ENCODE measurements around the gene DIPK1B.

DIPK1B gene

DNA sequence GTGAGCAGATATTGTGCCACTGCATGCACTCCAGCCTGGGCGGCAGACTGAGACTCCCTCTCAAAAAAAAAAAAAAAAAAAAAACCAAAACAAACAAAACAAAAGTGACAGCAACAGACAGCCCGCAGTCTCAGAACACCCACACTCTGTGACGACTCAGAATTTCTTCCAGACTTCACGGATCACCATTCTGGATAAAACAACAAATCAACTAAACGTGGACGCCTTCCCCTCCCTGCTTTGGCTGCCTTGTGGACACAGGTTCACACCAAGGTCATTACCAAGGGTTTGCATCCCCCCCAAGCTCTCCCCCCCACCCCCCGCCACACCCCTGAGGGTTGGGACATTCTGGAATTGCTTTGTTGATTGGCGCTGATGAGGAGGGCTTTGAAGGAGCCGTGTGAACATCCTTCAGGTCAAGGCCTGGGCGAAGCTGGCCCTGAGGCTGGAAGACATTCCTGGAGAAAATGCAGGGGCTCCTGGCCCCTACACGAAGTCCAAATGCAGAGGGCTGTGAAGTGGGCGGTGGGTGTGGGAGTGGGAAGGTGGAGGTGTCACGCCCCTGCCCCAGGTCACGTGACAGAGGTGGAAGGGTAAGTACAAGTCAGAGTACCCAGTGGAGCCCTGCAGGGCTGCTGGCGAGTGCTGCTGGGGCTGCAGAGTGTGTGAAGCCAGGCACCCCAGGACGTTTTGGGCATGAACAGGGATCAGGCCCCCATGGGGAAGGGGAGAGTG lies 20.2 kb downstream of the DIPK1B start:
- TF ChIP-seq POLR2AphosphoS5 (IDR thresholded peaks at IDR 0.05; ENCODE audit: low read depth, low read length) = no peak
- TF ChIP-seq POU2F2 (IDR thresholded peaks at IDR 0.05; ENCODE audit: low read depth, low read length) = no peak
- no peak for TF ChIP-seq POLR2A (IDR thresholded peaks at IDR 0.05; ENCODE audit: low read depth, low read length)
- TF ChIP-seq SPI1 (IDR thresholded peaks at IDR 0.05; ENCODE audit: low read depth, low read length) = no peak
- no peak for TF ChIP-seq PAX5 (IDR thresholded peaks at IDR 0.05; ENCODE audit: insufficient read depth, low read length, severe bottlenecking)
- TF ChIP-seq TAF1 (IDR thresholded peaks at IDR 0.05; ENCODE audit: low read depth, low read length) = no peak
- no peak for FAIRE-seq
- no peak for DNase-seq (ENCODE audit: insufficient read length, low spot score)

DNA sequence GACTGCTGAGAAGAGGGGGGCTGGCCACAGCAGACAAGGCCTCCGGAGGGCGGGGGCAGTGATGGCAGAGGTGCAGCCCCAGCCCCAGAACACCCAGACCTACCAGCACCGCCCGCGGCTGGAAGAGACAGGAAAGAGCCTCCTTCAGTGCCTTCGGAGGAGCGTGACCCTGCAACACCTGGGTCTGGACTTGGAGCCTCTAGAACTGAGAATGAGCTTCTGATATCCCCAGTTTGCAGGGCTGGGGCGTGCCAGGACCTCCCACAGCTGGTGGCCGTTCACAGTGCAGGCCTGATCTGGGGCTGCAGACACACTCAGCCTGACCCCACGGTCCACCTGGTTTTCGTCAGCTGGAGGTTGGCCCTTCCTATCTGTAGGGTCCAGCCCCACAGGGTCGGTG lies 21.2 kb downstream of the DIPK1B start:
- DNase-seq (ENCODE audit: insufficient read length, low spot score) (no peak), FAIRE-seq (no peak)
- TF ChIP-seq TAF1 (IDR thresholded peaks at IDR 0.05; ENCODE audit: low read depth, low read length) (no peak), POLR2AphosphoS5 (IDR thresholded peaks at IDR 0.05; ENCODE audit: low read depth, low read length) (no peak), POLR2A (IDR thresholded peaks at IDR 0.05; ENCODE audit: low read depth, low read length) (no peak), SPI1 (IDR thresholded peaks at IDR 0.05; ENCODE audit: low read depth, low read length) (no peak), POU2F2 (IDR thresholded peaks at IDR 0.05; ENCODE audit: low read depth, low read length) (no peak), PAX5 (IDR thresholded peaks at IDR 0.05; ENCODE audit: insufficient read depth, low read length, severe bottlenecking) (no peak)

DNA sequence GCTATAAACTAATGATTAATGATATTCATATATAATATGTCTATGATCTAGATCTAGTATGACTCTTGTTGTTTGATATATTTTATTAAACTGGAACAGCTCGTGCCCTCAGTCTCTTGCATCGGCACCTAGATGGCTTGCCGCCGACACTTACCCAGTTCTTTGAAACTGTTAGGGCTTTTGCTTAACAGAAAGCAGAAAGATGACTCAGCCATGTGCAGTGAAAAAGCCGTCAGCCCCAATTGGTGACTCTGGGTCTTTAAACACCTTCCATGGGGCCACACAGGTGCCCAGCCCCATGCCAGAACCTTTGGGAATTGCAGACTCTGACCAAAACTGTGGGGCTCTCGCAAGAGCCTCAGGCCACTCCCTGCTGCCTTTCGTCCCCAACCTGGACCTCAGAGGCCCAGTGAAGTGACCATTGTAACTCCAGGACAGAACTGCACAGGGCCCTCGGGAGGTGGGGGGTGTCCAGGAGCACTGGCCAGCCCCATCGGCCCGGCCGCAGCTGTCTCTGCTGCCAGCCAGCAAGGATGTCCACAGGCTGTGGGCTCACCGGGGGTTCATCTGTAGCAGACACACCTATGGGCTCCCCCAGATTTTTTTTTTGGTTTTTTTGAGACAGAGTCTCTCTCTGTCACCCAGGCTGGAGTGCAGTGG lies 22.6 kb downstream of the DIPK1B start:
- FAIRE-seq (no peak), DNase-seq (ENCODE audit: insufficient read length, low spot score) (no peak)
- TF ChIP-seq PAX5 (IDR thresholded peaks at IDR 0.05; ENCODE audit: insufficient read depth, low read length, severe bottlenecking) = no peak
- TF ChIP-seq TAF1 (IDR thresholded peaks at IDR 0.05; ENCODE audit: low read depth, low read length) = no peak
- no peak for TF ChIP-seq POLR2A (IDR thresholded peaks at IDR 0.05; ENCODE audit: low read depth, low read length)
- TF ChIP-seq POLR2AphosphoS5 (IDR thresholded peaks at IDR 0.05; ENCODE audit: low read depth, low read length) = no peak

- TF ChIP-seq POLR2A (IDR thresholded peaks at IDR 0.05; ENCODE audit: low read depth, low read length) (no peak), POU2F2 (IDR thresholded peaks at IDR 0.05; ENCODE audit: low read depth, low read length) (no peak), PAX5 (IDR thresholded peaks at IDR 0.05; ENCODE audit: insufficient read depth, low read length, severe bottlenecking) (no peak), POLR2AphosphoS5 (IDR thresholded peaks at IDR 0.05; ENCODE audit: low read depth, low read length) (no peak), TAF1 (IDR thresholded peaks at IDR 0.05; ENCODE audit: low read depth, low read length) (no peak), SPI1 (IDR thresholded peaks at IDR 0.05; ENCODE audit: low read depth, low read length) (no peak)
- no peak for FAIRE-seq
These were observed 23.6 kb downstream of the DIPK1B start for GRCh38 chr9:136735812-136736480.

GRCh38 chr9:136738960-136739359 lies 26.6 kb downstream of the DIPK1B start:
- TF ChIP-seq POU2F2 (IDR thresholded peaks at IDR 0.05; ENCODE audit: low read depth, low read length) = no peak
- no peak for TF ChIP-seq TAF1 (IDR thresholded peaks at IDR 0.05; ENCODE audit: low read depth, low read length)
- TF ChIP-seq POLR2A (IDR thresholded peaks at IDR 0.05; ENCODE audit: low read depth, low read length) = no peak
- no peak for TF ChIP-seq POLR2AphosphoS5 (IDR thresholded peaks at IDR 0.05; ENCODE audit: low read depth, low read length)
- no peak for TF ChIP-seq SPI1 (IDR thresholded peaks at IDR 0.05; ENCODE audit: low read depth, low read length)
- no peak for TF ChIP-seq PAX5 (IDR thresholded peaks at IDR 0.05; ENCODE audit: insufficient read depth, low read length, severe bottlenecking)
- no peak for DNase-seq (ENCODE audit: insufficient read length, low spot score)
- FAIRE-seq = no peak

More at GRCh38 chr9:136735812-136736480, 23.6 kb downstream of the DIPK1B start:
- DNase-seq (ENCODE audit: insufficient read length, low spot score) = no peak

DNA sequence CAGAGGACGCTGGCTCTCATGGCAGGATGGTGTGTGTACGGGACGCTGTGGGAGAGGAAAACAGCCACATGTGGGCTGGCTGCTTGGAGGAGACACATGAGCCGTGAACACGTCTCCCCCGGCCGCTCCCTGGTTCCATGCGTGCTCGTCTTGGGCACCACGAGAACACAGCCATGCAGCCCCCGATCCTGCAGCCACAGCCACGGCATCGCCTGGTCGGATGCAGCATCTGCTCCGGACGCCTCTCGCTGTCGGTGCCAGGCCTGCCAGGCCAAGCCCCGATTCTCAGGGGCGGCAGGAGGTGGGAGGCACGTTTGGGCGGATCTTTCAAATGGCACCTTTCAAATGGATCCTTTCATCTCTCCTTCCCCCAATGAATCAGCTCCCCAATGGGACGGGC lies 27.1 kb downstream of the DIPK1B start:
- FAIRE-seq = no peak

DNA sequence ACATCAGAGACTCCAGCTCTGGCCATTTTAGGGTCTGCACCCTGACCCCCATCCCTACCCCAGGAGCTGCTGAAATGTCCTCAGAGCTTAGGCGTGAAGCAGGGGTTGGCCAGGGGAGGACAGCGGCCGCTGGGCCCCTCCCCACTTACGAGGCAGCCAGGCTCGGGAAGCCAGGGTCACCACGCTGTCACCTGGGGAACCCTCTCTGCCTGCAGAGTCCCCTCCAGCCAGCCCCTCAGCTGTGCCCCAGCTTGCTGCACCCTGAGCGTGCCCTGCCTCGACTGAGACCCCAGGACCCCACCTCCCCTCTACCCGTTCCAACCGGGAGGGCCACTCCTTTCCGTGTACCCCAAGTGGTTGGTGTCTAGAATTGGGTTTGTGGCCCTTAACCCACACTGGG lies 27.7 kb downstream of the DIPK1B start:
- FAIRE-seq (no peak), DNase-seq (ENCODE audit: insufficient read length, low spot score) (no peak)
- TF ChIP-seq POU2F2 (IDR thresholded peaks at IDR 0.05; ENCODE audit: low read depth, low read length) (no peak), TAF1 (IDR thresholded peaks at IDR 0.05; ENCODE audit: low read depth, low read length) (no peak), PAX5 (IDR thresholded peaks at IDR 0.05; ENCODE audit: insufficient read depth, low read length, severe bottlenecking) (no peak), POLR2A (IDR thresholded peaks at IDR 0.05; ENCODE audit: low read depth, low read length) (no peak), POLR2AphosphoS5 (IDR thresholded peaks at IDR 0.05; ENCODE audit: low read depth, low read length) (no peak), SPI1 (IDR thresholded peaks at IDR 0.05; ENCODE audit: low read depth, low read length) (no peak)

More for the DNA sequence above, 27.1 kb downstream of the DIPK1B start:
- TF ChIP-seq POU2F2 (IDR thresholded peaks at IDR 0.05; ENCODE audit: low read depth, low read length) (no peak), PAX5 (IDR thresholded peaks at IDR 0.05; ENCODE audit: insufficient read depth, low read length, severe bottlenecking) (no peak), POLR2AphosphoS5 (IDR thresholded peaks at IDR 0.05; ENCODE audit: low read depth, low read length) (no peak), TAF1 (IDR thresholded peaks at IDR 0.05; ENCODE audit: low read depth, low read length) (no peak), POLR2A (IDR thresholded peaks at IDR 0.05; ENCODE audit: low read depth, low read length) (no peak), SPI1 (IDR thresholded peaks at IDR 0.05; ENCODE audit: low read depth, low read length) (no peak)
- DNase-seq (ENCODE audit: insufficient read length, low spot score) = no peak

- TF ChIP-seq POLR2A (IDR thresholded peaks at IDR 0.05; ENCODE audit: low read depth, low read length) (no peak), POLR2AphosphoS5 (IDR thresholded peaks at IDR 0.05; ENCODE audit: low read depth, low read length) (no peak), TAF1 (IDR thresholded peaks at IDR 0.05; ENCODE audit: low read depth, low read length) (no peak), POU2F2 (IDR thresholded peaks at IDR 0.05; ENCODE audit: low read depth, low read length) (no peak), SPI1 (IDR thresholded peaks at IDR 0.05; ENCODE audit: low read depth, low read length) (no peak), PAX5 (IDR thresholded peaks at IDR 0.05; ENCODE audit: insufficient read depth, low read length, severe bottlenecking) (no peak)
- no peak for FAIRE-seq
These were observed 28.1 kb downstream of the DIPK1B start for GRCh38 chr9:136740491-136740890.

More at GRCh38 chr9:136740491-136740890, 28.1 kb downstream of the DIPK1B start:
- no peak for DNase-seq (ENCODE audit: insufficient read length, low spot score)

Measured in GM12891 (cell line).